GM18951 (cell line): ENCODE measurements around the gene STK24.
"Not testable (repeated sequence)": the region's sequence is repeated elsewhere in the genome, so short reads cannot be mapped to it uniquely, and the experiment has no call there.

Experiments
- POLR2A ChIP-seq: IDR thresholded peaks from 4 replicates; pipeline ENCODE4 v1.6.1; 2011; ENCODE audit warnings: mild to moderate bottlenecking; ENCODE audit not compliant: insufficient read length, insufficient read depth; ENCODE audit errors: extremely low read depth
- in situ Hi-C: fragments of 300-500 bp; cut with MboI; formaldehyde crosslinking; loops from one replicate; pipeline ENCODE4 v1.12.0; 2022; ENCODE audit warnings: low sequenced_read_pairs, mixed read lengths, inconsistent platforms; ENCODE audit not compliant: unreplicated experiment

The STK24 gene

DNA sequence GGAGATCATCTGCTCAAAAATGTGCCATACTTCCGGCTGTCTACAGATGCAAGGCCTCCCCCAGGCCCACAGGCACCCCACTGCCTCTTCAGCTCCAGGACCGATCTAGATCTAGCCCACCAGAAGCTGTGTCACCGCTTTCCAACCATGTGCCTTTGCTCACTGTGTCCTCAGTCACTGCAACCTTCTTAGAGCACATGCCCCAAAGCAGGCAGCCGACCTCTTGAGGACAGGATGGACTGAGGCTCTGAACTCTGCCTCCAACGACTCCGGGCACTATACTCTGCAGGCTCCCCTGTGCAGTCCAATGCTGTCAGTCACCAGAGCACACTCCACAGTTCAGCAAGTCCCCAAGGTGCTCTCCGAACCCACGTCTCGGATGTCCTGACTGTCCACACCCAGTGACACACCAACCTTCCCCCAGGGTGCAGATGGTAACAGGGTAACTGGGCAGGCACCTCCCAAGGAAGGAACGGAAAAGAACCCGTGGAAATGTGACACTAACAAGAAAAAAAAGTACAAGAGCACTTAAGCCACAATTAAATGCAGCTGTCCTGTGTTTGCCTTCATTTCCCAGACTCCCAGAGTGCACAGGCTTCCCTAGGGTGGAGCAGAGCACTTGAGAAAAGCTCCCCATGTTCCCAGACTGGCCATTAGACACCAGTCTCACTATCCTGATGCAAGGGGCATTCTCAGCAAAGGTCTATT is 4.8 kb downstream of the STK24 start:
- TF ChIP-seq POLR2A = no peak
- in situ Hi-C loops = no loop called here

DNA sequence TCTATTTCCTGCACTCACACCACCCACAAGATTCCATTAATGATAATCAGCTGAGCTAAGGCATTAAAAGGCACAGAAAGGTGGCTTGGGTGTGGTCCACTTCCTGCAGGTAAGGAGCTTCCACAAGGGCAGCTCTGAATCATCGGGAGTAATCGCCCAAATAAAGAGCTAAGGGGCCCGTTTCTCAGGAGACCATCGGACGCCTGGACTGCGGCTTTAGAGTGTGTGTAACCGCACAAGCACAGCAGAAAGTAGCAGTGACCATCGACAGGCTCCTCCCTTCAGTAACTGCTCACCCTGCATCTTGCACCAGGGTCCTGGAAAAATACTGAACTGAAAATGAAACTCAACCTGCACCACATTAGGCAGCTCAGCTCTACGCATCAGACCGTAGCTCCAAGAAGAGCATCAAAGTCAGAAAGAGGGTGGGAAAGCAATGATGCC is 6.0 kb downstream of the STK24 start:
- in situ Hi-C loops = no loop called here
- no peak for TF ChIP-seq POLR2A

DNA sequence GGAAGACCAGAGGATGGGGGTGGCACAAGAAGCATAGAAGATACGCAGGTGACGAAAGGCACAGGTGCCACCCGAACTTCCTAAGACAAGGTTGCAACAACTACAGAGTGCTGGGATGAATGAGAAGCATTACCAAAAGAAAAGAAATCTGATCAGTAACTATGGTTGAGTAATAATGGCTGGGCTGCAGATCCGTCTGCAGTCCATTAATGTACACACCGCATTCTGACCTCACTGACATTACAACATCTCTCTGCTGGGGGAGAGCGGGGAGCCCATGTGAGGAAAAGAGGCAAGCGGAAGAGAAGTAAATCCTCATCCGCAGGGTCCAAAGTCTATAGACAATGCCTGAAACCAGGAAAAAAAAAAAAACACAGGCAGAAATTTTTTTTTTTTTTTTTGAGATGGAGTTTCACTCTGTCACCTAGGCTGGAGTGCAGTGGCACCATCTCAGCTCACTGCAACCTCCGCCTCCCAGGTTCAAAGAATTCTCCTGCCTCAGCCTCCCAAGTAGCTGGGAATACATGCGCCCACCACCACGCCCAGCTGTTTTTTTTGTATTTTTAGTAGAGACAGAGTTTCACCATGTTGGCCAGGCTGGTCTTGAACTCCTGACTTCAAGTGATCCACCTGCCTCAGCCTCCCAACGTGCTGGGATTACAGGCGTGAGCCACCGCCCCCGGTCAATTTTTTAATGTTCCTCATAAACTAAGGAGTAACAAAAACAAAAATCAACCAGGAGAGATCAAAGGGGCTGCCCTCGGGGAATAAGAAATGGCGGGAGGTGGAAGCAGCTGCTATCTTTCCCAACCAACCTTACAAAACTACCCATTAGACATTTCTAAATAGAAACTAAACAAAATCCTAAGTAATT is 7.2 kb downstream of the STK24 start:
- in situ Hi-C loops = not testable (repeated sequence)

DNA sequence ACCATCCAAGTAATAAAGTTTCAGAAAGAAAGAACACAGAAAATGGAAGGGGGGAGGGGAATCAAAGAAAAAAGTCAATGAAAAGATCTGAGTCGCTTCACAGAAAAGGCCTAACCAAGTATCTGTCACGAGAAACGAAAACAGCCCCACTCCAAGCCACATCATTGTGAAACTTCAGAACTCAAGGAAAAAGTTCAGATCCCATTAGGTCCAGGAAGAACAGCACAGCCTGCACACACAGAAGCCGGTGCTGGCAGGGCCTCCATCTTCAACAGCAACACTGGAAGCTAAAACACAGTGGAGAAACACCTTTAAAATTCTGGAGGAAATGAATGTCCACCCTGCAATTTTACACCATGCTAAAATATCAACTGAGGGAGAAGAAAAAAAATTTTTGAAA is 8.0 kb downstream of the STK24 start:
- in situ Hi-C loops = no loop called here
- TF ChIP-seq POLR2A = no peak

DNA sequence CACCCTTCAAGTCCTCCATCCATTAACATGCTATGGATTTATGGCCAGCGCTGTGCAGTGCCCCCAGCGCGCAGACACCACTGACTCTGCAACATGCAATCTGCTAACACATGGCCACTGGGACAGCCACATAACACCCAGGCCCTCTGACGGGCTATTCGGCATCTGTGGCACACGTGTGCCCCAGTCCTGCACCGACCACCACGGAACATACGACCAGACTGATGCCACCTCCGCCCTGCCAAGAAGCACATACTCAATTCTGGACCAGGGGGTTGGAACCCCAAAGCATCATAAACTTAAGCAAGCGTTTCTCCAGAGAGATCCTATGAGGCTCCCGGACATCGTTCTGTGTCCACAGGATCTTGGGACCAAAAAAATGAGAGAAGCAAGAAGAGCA is 9.8 kb downstream of the STK24 start:
- no peak for TF ChIP-seq POLR2A
- in situ Hi-C loops = no loop called here

DNA sequence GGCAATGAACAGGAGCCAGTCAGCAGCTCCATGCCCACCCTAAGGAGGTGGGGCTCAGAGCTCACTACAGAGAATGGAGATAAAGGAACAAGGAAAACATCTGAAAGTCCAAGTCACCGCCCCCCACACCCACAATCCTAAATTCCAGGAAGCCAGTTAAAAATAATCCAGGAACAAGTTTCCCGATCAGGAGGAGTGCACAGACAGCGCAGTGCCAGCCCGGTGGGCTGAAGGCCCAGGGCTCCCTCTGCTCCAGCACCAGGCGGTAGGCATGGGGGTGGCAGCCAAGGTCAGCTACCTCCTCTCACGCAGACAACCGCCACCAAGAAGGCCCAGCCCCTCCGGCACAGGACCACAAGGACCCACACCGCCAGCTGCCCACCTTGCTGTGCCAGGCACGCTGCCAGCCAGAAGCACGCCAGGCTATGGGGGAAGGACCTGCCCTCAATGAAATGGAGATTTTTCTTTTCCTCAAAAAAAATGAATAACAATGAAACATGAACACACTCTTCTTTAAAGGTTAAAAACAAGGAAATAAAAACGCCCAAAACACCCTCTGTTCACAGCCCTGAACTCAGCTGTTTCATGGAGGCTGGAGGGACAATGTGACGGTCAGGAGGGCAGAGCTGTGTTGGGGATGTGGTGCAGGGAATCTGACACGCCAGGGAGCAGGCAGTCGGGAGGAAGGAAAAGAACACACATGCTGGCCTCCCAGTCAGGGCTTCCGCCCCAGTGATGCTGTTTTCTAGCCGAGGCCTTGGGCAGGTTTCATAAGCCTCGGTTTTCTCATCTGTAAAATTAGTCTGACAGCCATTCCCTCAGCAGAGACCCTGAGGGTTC is 11.0 kb downstream of the STK24 start:
- no peak for TF ChIP-seq POLR2A
- in situ Hi-C loops = no loop called here

DNA sequence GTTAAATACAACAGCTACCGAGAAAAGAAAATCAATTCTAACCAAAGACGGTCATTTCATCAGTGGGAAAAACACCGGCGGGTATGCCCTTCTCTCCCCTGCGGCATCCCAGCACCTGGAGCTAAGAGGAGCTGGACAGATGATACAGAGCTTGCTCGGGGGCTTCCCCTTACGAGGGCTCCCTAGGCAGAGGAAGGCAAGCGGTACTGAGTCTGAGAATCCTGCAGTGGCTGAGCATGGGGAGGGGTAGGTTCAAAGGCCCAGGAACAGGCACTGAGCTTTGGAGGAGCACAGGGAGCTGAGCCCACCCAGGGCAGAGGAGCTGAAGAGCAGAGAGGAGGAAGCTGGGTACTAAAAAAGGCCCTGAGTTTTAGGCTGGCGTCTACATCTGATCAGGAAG is 12.7 kb downstream of the STK24 start:
- in situ Hi-C loops = no loop called here
- no peak for TF ChIP-seq POLR2A

DNA sequence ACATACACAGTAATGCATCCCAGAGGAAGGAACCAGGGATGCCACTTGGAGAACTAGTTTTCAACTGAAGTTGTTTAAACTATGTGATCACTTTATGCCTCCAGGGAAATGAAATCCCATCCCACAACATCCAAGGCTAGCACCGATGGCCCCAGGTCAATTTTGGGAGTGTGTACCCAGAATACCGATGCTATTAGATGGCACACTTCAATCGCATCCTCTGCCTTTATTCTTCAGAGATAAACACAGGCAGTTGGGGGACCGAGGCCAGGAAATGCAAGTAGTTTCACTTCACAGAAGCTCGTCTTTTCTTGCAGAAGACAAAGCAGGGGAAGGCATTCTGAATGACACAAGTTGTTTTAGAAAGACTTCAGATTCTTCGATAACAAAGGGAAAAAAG is 13.8 kb downstream of the STK24 start:
- no peak for TF ChIP-seq POLR2A
- in situ Hi-C loops = no loop called here

DNA sequence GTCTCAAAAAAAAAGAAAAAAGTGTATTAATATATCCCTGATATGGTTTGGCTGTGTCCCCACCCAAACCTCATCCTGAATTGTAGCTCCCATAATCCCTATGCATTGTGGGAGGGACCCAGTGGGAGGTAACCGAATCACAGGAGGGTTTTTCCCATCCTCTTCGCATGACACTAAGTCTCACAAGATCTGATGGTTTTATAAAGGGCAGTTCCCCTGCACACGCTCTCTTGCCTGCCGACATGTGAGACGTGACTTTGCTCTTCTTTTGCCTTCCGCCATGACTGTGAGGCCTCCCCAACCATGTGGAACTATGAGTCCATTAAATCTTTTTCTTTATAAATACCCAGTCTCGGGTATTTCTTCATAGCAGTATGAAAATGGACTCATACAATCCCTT is 17.7 kb downstream of the STK24 start:
- in situ Hi-C loops = no loop called here
- TF ChIP-seq POLR2A = no peak

DNA sequence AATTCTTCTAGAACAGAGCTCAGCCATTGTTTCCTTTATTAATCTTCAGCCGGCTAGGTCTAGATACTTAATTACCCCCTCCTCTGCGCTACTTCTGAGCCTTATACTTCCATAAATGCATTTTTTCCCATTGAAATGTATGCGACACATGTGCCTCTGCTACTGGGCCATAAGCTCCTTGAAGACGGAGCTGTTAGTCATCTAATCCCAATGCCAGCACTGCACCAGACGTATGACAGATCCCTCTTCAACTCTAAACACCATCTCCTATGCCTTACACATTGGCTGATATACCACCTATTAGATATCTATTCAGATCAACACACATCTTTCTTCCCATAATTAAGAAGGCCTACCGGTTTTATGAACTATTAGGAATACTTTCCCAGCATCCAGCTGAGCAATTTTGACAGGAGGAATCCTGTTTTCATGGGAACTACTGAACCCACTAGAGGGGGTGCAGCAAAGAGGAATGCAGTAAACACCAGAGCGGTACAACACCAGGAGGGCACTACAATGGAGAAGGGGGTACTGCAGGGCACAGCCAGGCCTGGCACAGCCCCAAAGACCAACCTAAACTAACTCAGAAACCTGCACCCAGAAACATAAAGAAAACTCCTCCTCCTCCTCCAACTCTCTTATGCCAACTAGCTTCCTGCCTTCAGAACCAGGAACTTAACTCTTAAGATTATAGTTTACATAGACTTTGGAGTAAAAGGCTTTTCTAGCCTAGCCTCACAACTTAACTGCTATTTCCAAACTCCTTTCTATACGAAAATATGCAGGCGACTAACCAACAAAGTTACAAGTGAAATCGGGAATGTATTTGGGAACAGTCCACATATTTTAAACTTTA is 18.7 kb downstream of the STK24 start:
- no peak for TF ChIP-seq POLR2A
- in situ Hi-C loops = no loop called here

DNA sequence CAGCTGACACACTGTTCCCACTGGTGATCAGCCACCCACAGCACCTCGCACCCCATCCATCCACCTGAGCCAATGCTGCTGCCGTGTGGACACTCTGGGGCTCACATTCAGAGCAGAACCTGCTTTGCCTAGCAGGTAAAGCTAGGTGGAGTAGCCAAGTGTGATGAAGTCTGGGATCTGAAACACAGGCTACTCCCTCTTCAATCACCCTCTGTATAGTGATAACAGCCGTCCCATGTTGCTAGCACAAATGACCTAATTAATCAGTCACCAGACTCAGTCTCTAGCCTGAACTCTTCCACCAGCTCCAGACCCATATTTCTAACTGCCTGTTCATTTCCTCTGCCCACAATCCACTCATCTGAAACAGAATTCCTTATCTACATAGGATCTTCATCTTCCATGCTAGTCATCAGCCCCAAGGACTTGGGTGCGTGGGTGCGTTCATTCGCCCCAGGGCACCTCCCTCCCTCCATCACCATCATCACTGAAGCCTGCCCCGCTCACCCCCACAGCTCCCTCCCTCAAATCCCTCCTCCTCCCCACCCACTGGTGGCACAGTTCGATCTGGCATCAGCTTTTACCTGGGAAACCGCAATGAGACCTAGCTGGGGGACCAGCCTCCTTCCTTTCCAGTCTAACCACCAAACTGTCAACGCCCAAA is 19.8 kb downstream of the STK24 start:
- in situ Hi-C loops = no loop called here
- TF ChIP-seq POLR2A = no peak
